ENCODE results near the gene GRN. TPM values are rescaled to one million over a fixed set of nuclear protein-coding genes. Genes with fewer than 3 reads are reported as not detected.
"Not testable (repeated sequence)": the region's sequence is repeated elsewhere in the genome, so short reads cannot be mapped to it uniquely, and the experiment has no call there.

GRN gene
- total and polyA plus RNA-seq, 2 of the 8 experiments (the other 6 are each of a cell fraction or from before 2014, with no cell fraction given) = 108 to 387 TPM

GRCh38 chr17:44327715-44328449, 17.2 kb upstream of the GRN start (continued):
- no peak for TF ChIP-seq CHD1 (IDR thresholded peaks at IDR 0.05; ENCODE audit: low read depth, low read length)
- no peak for TF ChIP-seq NANOG (IDR thresholded peaks at IDR 0.05; ENCODE audit: insufficient read depth, low read depth, low read length, poor library complexity, severe bottlenecking)
- no peak for TF ChIP-seq HDAC6 (IDR thresholded peaks at IDR 0.05; ENCODE audit: low read depth, low read length)
- no peak for TF ChIP-seq ZNF274 (IDR thresholded peaks at IDR 0.05; ENCODE audit: borderline replicate concordance, extremely low read depth, low read length)
- TF ChIP-seq GTF2F1 (IDR thresholded peaks at IDR 0.05; ENCODE audit: borderline replicate concordance, low read depth, low read length) = no peak
- no peak for TF ChIP-seq RFX5 (IDR thresholded peaks at IDR 0.05; ENCODE audit: borderline replicate concordance, low read depth, low read length)
- TF ChIP-seq CBX8 (IDR thresholded peaks at IDR 0.05; ENCODE audit: borderline replicate concordance, low read depth, low read length) = no peak

GRCh38 chr17:44329516-44329915, 15.6 kb upstream of the GRN start:
- not testable (repeated sequence) for H3K4me3 ChIP-seq (ENCODE audit: extremely low read depth in 1 of 4, insufficient read depth in 2 of 4, low read depth in 3 of 4, low read length in 4 of 4); FAIRE-seq; H2BK5ac ChIP-seq (ENCODE audit: low read depth, low read length); H3K4ac ChIP-seq (replicated peaks; ENCODE audit: insufficient read length, low read depth, low read length); H2BK20ac ChIP-seq (ENCODE audit: low read length); H3K79me1 ChIP-seq (ENCODE audit: low read depth, low read length); H2AFZ ChIP-seq (ENCODE audit: low read length); H3K27ac ChIP-seq (ENCODE audit: low read depth, low read length); H2AK5ac ChIP-seq (ENCODE audit: low read depth, low read length); H3K27me3 ChIP-seq (replicated peaks in 1 of 4; ENCODE audit: control insufficient read depth in 3 of 4, extremely low read depth in 1 of 4, insufficient read depth in 3 of 4, low read length in 3 of 4); H3K4me2 ChIP-seq (ENCODE audit: insufficient read depth in 1 of 2, low read depth in 2 of 2, low read length in 2 of 2); H3K14ac ChIP-seq (ENCODE audit: insufficient read length); H2BK120ac ChIP-seq (replicated peaks; ENCODE audit: low read depth, low read length); H3K23me2 ChIP-seq (ENCODE audit: low read depth, low read length); H3K79me2 ChIP-seq (ENCODE audit: control insufficient read depth in 1 of 2, insufficient read depth in 2 of 2, low read length in 2 of 2); H3K56ac ChIP-seq (replicated peaks; ENCODE audit: insufficient read length, low read depth, low read length); H3K9me3 ChIP-seq (ENCODE audit: insufficient read depth in 2 of 2, low read depth in 1 of 2, low read length in 1 of 2); H3K4me1 ChIP-seq (replicated peaks in 1 of 4; ENCODE audit: control insufficient read depth in 3 of 4, insufficient read depth in 4 of 4, low read length in 3 of 4); H3K36me3 ChIP-seq (ENCODE audit: control insufficient read depth in 2 of 4, insufficient read depth in 4 of 4, low read length in 3 of 4); H4K91ac ChIP-seq (replicated peaks; ENCODE audit: insufficient read length, low read length); H4K8ac ChIP-seq (ENCODE audit: extremely low read depth, insufficient read depth, low read length); H4K20me1 ChIP-seq (replicated peaks in 1 of 2; ENCODE audit: control insufficient read depth in 1 of 2, insufficient read depth in 2 of 2, low read length in 2 of 2); H2BK12ac ChIP-seq (ENCODE audit: low read depth, low read length); H2BK15ac ChIP-seq (ENCODE audit: low read length); DNase-seq (ENCODE audit: low read depth in 1 of 2, low spot score in 2 of 2); H4K5ac ChIP-seq (ENCODE audit: insufficient read length, low read depth, low read length); H3K9ac ChIP-seq (replicated peaks in 1 of 4; ENCODE audit: extremely low read depth in 1 of 4, low read depth in 3 of 4, low read length in 3 of 4); H3K18ac ChIP-seq (ENCODE audit: extremely low read depth, low read length); H3K23ac ChIP-seq (ENCODE audit: insufficient read length)
- ChIA-PET CTCF (ENCODE audit: partially characterized antibody) (interaction anchor here (0.7 to 11.0 kb wide), 16 partner anchors 12 to 1878 kb away, joined by 3 to 158 read pairs (median 14); partner anchors contain the start of gene GRN), POLR2A (ENCODE audit: partially characterized antibody) (interaction anchor here (1.6 to 2.3 kb wide), 3 partner anchors 12 to 140 kb away, joined by 3 to 12 read pairs (median 7); no protein-coding TSS in a partner anchor)
- 92% methylated on average over 7 of the region's 7 CpGs; no CpG with 5 or more reads in 1 of the 2 experiments for WGBS, 2 experiments (ENCODE audit: extremely low coverage in 1 of 2, insufficient coverage in 1 of 2, insufficient read length in 1 of 2, insufficient replicate concordance in 2 of 2, low coverage in 1 of 2, low lambda C conversion rate in 2 of 2, missing lambda C conversion rate in 1 of 2)
